ENCODE results near the gene EPHB1. TPM values are rescaled to one million over a fixed set of nuclear protein-coding genes. Genes with fewer than 3 reads are reported as not detected.

Gene EPHB1
- total RNA-seq, 1 donor from 2014 or later: 1.8 TPM

DNA sequence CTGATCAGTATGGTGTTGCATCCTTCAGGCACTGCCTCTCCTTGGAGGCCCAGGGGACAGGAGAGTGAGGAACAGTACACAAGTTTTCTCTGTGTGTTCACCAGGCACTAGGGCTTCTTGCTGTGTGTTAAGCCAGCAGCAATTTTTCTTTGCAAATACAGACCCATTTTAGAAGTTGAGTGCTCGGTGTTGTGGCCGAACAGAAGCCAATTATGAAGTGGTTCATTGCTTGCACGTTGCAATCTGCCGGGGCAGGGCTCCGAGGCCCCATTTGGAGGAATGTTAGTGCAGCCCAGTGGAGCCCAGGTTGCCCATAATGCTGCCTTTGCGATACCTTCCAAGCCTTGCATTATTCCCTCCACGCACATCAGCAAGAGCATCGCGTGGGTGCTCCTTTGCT is 51.0 kb downstream of the EPHB1 start:
- Mint-ChIP-seq H3K9me3 (ENCODE audit: low read depth) (peaks cover 9% of the 10 kb centered on the region), H3K4me1 (ENCODE audit: low read depth) (peaks cover 13% of the 10 kb centered on the region), H3K36me3 (ENCODE audit: insufficient read depth) (no peaks in the 10 kb centered on the region), H3K27me3 (peaks cover 4% of the 10 kb centered on the region), H3K4me3 (ENCODE audit: low read depth) (no peak overlapping the region), H3K27ac (no peak overlapping the region)
- DNase-seq (ENCODE audit: low spot score, unreplicated experiment): no peak
- TF ChIP-seq CTCF (IDR thresholded peaks at IDR 0.05; ENCODE audit: unreplicated experiment): no peak

- no peaks in the 10 kb centered on the region for H3K36me3 Mint-ChIP-seq (ENCODE audit: insufficient read depth)
- H3K27ac Mint-ChIP-seq: peak overlapping the region; percentile 90
- H3K27me3 Mint-ChIP-seq: peaks cover 8% of the 10 kb centered on the region
- TF ChIP-seq CTCF (IDR thresholded peaks at IDR 0.05; ENCODE audit: unreplicated experiment): no peak
- peak overlapping the region; percentile 46 for H3K4me3 Mint-ChIP-seq (ENCODE audit: low read depth)
- peaks cover 9% of the 10 kb centered on the region for H3K9me3 Mint-ChIP-seq (ENCODE audit: low read depth)
- peaks cover 13% of the 10 kb centered on the region for H3K4me1 Mint-ChIP-seq (ENCODE audit: low read depth)
- no peak for DNase-seq (ENCODE audit: low spot score, unreplicated experiment)
These were observed 51.9 kb downstream of the EPHB1 start for GRCh38 chr3:134846911-134847317.

GRCh38 chr3:134847349-134847748 is 52.3 kb downstream of the EPHB1 start:
- no peak for TF ChIP-seq CTCF (IDR thresholded peaks at IDR 0.05; ENCODE audit: unreplicated experiment)
- peaks cover 13% of the 10 kb centered on the region for H3K4me1 Mint-ChIP-seq (ENCODE audit: low read depth)
- H3K27ac Mint-ChIP-seq: peak overlapping the region; percentile 90
- DNase-seq (ENCODE audit: low spot score, unreplicated experiment): no peak
- H3K9me3 Mint-ChIP-seq (ENCODE audit: low read depth): peaks cover 9% of the 10 kb centered on the region
- H3K27me3 Mint-ChIP-seq: peaks cover 8% of the 10 kb centered on the region
- H3K36me3 Mint-ChIP-seq (ENCODE audit: insufficient read depth): no peaks in the 10 kb centered on the region
- H3K4me3 Mint-ChIP-seq (ENCODE audit: low read depth): no peak overlapping the region

- H3K4me1 Mint-ChIP-seq (ENCODE audit: low read depth): peaks cover 13% of the 10 kb centered on the region
- H3K4me3 Mint-ChIP-seq (ENCODE audit: low read depth): no peak overlapping the region
- H3K9me3 Mint-ChIP-seq (ENCODE audit: low read depth): no peaks in the 10 kb centered on the region
- H3K27ac Mint-ChIP-seq: no peak overlapping the region
- H3K27me3 Mint-ChIP-seq: peaks cover 16% of the 10 kb centered on the region
- H3K36me3 Mint-ChIP-seq (ENCODE audit: insufficient read depth): no peaks in the 10 kb centered on the region
- TF ChIP-seq CTCF (IDR thresholded peaks at IDR 0.05; ENCODE audit: unreplicated experiment): no peak
- DNase-seq (ENCODE audit: low spot score, unreplicated experiment): no peak
These were observed 54.5 kb downstream of the EPHB1 start for GRCh38 chr3:134849561-134849960.

- Mint-ChIP-seq H3K27ac (no peak overlapping the region), H3K4me3 (ENCODE audit: low read depth) (no peak overlapping the region), H3K27me3 (peaks cover 18% of the 10 kb centered on the region), H3K4me1 (ENCODE audit: low read depth) (peaks cover 13% of the 10 kb centered on the region), H3K9me3 (ENCODE audit: low read depth) (no peaks in the 10 kb centered on the region), H3K36me3 (ENCODE audit: insufficient read depth) (no peaks in the 10 kb centered on the region)
- no peak for DNase-seq (ENCODE audit: low spot score, unreplicated experiment)
- TF ChIP-seq CTCF (IDR thresholded peaks at IDR 0.05; ENCODE audit: unreplicated experiment): no peak
These were observed 55.7 kb downstream of the EPHB1 start for GRCh38 chr3:134850761-134851160.
